ENCODE data around the gene BOC.

DNA sequence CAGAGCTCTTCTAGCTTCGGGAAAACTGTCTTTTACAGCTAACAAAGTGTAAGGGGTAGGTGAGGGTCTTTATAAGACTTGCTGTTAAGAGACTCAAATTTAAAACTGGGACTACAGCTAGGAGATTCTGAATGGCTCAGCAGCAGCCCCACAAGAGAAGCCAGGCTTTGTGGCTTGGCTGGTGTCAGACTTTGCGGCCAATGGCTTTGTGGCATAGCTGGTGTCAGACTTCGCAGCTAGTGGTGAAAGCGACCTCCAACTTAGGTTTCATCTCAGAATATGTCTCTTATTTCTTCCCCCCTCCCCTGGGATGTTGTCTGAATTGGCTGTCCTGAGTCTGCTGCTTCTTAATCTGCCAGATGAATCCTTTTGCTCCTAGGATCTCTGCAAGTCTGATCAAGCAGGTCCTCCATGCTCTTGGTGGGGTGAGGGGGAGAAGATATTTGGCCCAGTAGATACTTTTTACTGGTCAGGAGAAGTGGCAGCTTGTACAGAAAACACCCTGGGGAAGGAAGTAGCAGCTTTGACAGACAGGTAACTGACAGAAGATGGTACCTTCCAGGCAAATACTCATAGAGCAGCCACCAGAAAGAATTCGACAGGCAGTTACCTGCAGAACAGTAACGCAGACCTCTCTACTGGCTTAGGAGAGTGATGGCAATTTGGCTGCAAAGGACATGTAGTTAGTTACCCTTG, 8.4 kb downstream of the BOC start:
- no peak for TF ChIP-seq EZH2phosphoT487 (IDR thresholded peaks at IDR 0.05; ENCODE audit: insufficient read depth, low read depth)
- no peak for TF ChIP-seq EZH2 (IDR thresholded peaks at IDR 0.05; ENCODE audit: insufficient read depth, poor library complexity, severe bottlenecking)
